Neutrophil (primary cell): ENCODE measurements around the gene PXDC1.
"Not testable (repeated sequence)": the region's sequence is repeated elsewhere in the genome, so short reads cannot be mapped to it uniquely, and the experiment has no call there.

Experiments
- H3K27ac ChIP-seq: fragments of 200-600 bp; sonication (generic); 2 replicates; pipeline ENCODE4 v1.5.1; 2016; ENCODE audit warnings: mild to moderate bottlenecking, moderate library complexity
- H3K27me3 ChIP-seq: fragments of 200-600 bp; sonication (generic); 2 replicates; pipeline ENCODE4 v1.6.0; 2016; ENCODE audit warnings: mild to moderate bottlenecking
- H3K36me3 ChIP-seq: fragments of 200-600 bp; sonication (generic); 2 replicates; pipeline ENCODE4 v1.5.1; 2017
- H3K4me1 ChIP-seq, 2 experiments: fragments of 200-600 bp in 1 of 2; sonication (generic) in 1 of 2; 1 replicate in 1 of 2; 2 replicates in 1 of 2; pipeline versions ENCODE4 v1.5.1 to v1.6.1; 2013 to 2016; ENCODE audit warnings: low read depth in 1 of 2, low read length in 1 of 2, mild to moderate bottlenecking in 1 of 2, moderate library complexity in 1 of 2; ENCODE audit not compliant: control insufficient read depth in 1 of 2, insufficient read depth in 1 of 2
- H3K4me3 ChIP-seq, 2 experiments: fragments of 200-600 bp in 1 of 2; sonication (generic) in 1 of 2; 1 replicate in 1 of 2; 2 replicates in 1 of 2; pipeline ENCODE4 v1.5.1; 2013 to 2016; ENCODE audit warnings: low read depth in 1 of 2, low read length in 1 of 2, mild to moderate bottlenecking in 1 of 2, moderate library complexity in 1 of 2
- H3K9me3 ChIP-seq: fragments of 200-600 bp; sonication (generic); 2 replicates; pipeline ENCODE4 v1.5.1; 2016
- CTCF ChIP-seq: fragments of 200-600 bp; sonication (generic); IDR thresholded peaks from 2 replicates; pipeline ENCODE4 v1.5.1; 2016; ENCODE audit warnings: antibody characterized with exemption

Gene PXDC1

GRCh38 chr6:3762359-3762758 is 10.8 kb upstream of the PXDC1 start:
- no peak for TF ChIP-seq CTCF
- H3K9me3 ChIP-seq: no peaks in the 10 kb centered on the region
- H3K4me3 ChIP-seq: no peak overlapping the region
- no peak overlapping the region for H3K27ac ChIP-seq
- H3K36me3 ChIP-seq: no peaks in the 10 kb centered on the region
- no peaks in the 10 kb centered on the region for H3K4me1 ChIP-seq
- peaks cover 19% of the 10 kb centered on the region for H3K27me3 ChIP-seq

DNA sequence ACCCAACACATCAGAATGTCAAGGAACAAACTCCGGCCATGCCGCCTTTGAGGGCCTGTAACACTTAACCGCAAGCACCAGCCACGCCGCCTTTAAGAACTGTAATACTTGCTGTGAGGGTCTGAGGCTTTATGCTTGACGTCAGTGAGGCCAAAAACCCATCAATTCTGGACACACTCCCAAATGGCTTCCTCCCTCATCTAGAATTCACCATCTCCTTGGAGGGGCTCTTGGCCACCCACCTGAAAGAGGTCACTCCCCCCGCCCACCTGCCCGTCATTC is 10.4 kb upstream of the PXDC1 start:
- Histone ChIP-seq H3K4me3 (no peak overlapping the region), H3K27ac (no peak overlapping the region), H3K36me3 (no peaks in the 10 kb centered on the region), H3K4me1 (no peaks in the 10 kb centered on the region), H3K9me3 (no peaks in the 10 kb centered on the region), H3K27me3 (peaks cover 19% of the 10 kb centered on the region)
- no peak for TF ChIP-seq CTCF

GRCh38 chr6:3759646-3760232 is 8.2 kb upstream of the PXDC1 start:
- Histone ChIP-seq H3K4me1 (no peaks in the 10 kb centered on the region), H3K27me3 (peaks cover 31% of the 10 kb centered on the region), H3K27ac (no peak overlapping the region), H3K9me3 (no peaks in the 10 kb centered on the region), H3K36me3 (no peaks in the 10 kb centered on the region), H3K4me3 (no peak overlapping the region)
- no peak for TF ChIP-seq CTCF

DNA sequence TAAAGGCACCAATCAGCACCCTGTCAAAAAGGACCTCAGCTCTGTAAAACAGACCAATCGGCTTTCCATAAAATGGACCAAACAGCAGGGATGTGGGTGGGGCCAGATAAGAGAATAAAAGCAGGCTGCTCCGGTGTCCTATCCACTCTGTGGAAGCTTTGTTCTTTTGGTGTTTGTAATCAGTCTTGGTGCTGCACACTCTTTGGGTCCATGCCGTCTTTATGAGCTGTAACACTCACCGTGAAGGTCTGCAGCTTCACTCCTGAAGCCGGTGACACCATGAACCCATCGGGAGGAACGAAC is 7.3 kb upstream of the PXDC1 start:
- Histone ChIP-seq H3K36me3 (no peaks in the 10 kb centered on the region), H3K4me3 (no peak overlapping the region), H3K27ac (no peak overlapping the region), H3K9me3 (no peaks in the 10 kb centered on the region), H3K4me1 (no peaks in the 10 kb centered on the region), H3K27me3 (peaks cover 35% of the 10 kb centered on the region)
- TF ChIP-seq CTCF: no peak

GRCh38 chr6:3757998-3758841 is 6.7 kb upstream of the PXDC1 start:
- H3K27ac ChIP-seq, H3K9me3 ChIP-seq, H3K4me3 ChIP-seq, H3K4me1 ChIP-seq, H3K36me3 ChIP-seq: not testable (repeated sequence)
- peaks cover 39% of the 10 kb centered on the region for H3K27me3 ChIP-seq

- peaks cover 3 to 4% of the 10 kb centered on the region in 2 experiments for H3K4me1 ChIP-seq
- no peak overlapping the region for H3K4me3 ChIP-seq
- no peak overlapping the region for H3K27ac ChIP-seq
- H3K27me3 ChIP-seq: peaks cover 43% of the 10 kb centered on the region
- H3K9me3 ChIP-seq: no peaks in the 10 kb centered on the region
- no peak for TF ChIP-seq CTCF
- H3K36me3 ChIP-seq: no peaks in the 10 kb centered on the region
These were observed 5.7 kb upstream of the PXDC1 start for GRCh38 chr6:3757241-3757641.
